Hepatocyte (in vitro differentiated cells): ENCODE data around the gene MTMR10.

Experiments
- CTCF ChIP-seq: fragments of 200-600 bp; sonication (generic); IDR thresholded peaks from 2 replicates; pipeline ENCODE4 v1.5.1; 2016; ENCODE audit warnings: antibody characterized with exemption, mild to moderate bottlenecking; ENCODE audit not compliant: poor library complexity
- EZH2 ChIP-seq: fragments of 200-600 bp; sonication (generic); IDR thresholded peaks from 2 replicates; pipeline ENCODE4 v1.6.1; 2016; ENCODE audit warnings: antibody characterized with exemption, mild to moderate bottlenecking, borderline replicate concordance
- EZH2phosphoT487 ChIP-seq: fragments of 200-600 bp; sonication (generic); IDR thresholded peaks from one replicate; pipeline ENCODE4 v1.6.1; 2018; ENCODE audit warnings: antibody characterized with exemption, mild to moderate bottlenecking, low read depth, moderate library complexity; ENCODE audit not compliant: unreplicated experiment, severe bottlenecking

GRCh38 chr15:30903497-30904187 is 87.8 kb downstream of the MTMR10 start, which contains the start of gene FAN1:
- no peak for TF ChIP-seq CTCF
- TF ChIP-seq EZH2: no peak
- TF ChIP-seq EZH2phosphoT487: no peak
